ENCODE results near the gene ZCRB1. TPM values are rescaled to one million over a fixed set of nuclear protein-coding genes. Genes with fewer than 3 reads are reported as not detected.

ZCRB1 gene
- total and polyA plus RNA-seq, 12 donors, result 26.1 to 79.2 (median 58.6) TPM

DNA sequence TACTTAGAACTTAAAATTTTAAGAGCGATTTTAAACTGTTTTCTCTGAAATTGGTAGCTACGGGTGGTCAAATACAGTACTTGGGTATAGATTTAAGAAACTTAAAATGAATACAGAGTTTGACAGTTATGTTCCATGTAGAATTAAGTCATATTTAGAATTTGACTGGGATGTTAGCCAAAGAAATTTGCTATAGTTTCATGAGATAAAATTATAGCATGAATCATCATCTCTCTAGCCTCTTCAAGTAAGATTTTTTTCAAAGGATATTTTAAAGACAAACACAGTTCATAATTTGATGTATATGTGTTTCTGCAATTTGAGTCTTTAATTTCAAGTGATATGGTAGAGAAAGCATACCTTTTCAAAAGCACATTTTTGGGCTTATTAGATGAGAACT, 41.0 kb downstream of the ZCRB1 start:
- H3K36me3 ChIP-seq, result no peaks in the 10 kb centered on the region
- WGBS, 2 donors, result 78 to 86% methylated on average over 2 of the region's 2 CpGs
- peaks cover 0 to 4% (median 0%) of the 10 kb centered on the region in 7 donors for H3K27me3 ChIP-seq
- no peak overlapping the region for H3K27ac ChIP-seq
- no peak for DNase-seq
- ATAC-seq, result no peak
- intact Hi-C loops (cut with DNase I), result no loop called here
- no peak overlapping the region for H3K4me3 ChIP-seq
- TF ChIP-seq, protein P1, sequence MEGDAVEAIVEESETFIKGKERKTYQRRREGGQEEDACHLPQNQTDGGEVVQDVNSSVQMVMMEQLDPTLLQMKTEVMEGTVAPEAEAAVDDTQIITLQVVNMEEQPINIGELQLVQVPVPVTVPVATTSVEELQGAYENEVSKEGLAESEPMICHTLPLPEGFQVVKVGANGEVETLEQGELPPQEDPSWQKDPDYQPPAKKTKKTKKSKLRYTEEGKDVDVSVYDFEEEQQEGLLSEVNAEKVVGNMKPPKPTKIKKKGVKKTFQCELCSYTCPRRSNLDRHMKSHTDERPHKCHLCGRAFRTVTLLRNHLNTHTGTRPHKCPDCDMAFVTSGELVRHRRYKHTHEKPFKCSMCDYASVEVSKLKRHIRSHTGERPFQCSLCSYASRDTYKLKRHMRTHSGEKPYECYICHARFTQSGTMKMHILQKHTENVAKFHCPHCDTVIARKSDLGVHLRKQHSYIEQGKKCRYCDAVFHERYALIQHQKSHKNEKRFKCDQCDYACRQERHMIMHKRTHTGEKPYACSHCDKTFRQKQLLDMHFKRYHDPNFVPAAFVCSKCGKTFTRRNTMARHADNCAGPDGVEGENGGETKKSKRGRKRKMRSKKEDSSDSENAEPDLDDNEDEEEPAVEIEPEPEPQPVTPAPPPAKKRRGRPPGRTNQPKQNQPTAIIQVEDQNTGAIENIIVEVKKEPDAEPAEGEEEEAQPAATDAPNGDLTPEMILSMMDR (IDR thresholded peaks at IDR 0.05), result no peak
- peaks cover 0 to 5% (median 0%) of the 10 kb centered on the region in 9 donors for H3K4me1 ChIP-seq
- no peaks in the 10 kb centered on the region for H3K9me3 ChIP-seq

DNA sequence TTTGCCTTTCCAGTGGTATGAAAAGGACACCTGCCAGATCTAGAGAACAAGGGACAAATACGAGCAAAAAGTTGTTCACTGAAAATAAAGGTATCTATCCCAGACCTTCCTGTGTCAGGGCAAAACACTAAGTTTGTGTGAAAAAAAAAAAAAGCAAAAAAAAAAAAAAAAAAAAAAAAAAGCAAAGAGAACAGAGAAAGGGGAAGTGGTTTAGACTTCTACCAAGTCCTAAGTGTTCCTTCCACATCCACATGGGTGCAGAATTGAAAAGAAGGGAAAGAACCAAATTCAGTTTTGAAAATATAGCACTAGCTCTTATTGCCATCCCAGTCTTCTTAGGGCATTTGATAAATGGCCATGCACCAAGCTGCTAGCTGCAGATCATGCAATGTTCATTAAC, 41.7 kb downstream of the ZCRB1 start:
- ATAC-seq, result no peak
- peaks cover 0 to 5% (median 0%) of the 10 kb centered on the region in 9 donors for H3K4me1 ChIP-seq
- H3K36me3 ChIP-seq, result no peaks in the 10 kb centered on the region
- TF ChIP-seq, protein P1 (IDR thresholded peaks at IDR 0.05), result no peak
- no peak overlapping the region for H3K27ac ChIP-seq
- no peak overlapping the region for H3K4me3 ChIP-seq
- no peak for DNase-seq
- peaks cover 0 to 4% (median 0%) of the 10 kb centered on the region in 7 donors for H3K27me3 ChIP-seq
- H3K9me3 ChIP-seq, result no peaks in the 10 kb centered on the region
- intact Hi-C loops (cut with DNase I), result no loop called here
- 66 to 82% methylated on average over 1 of the region's 1 CpG for WGBS, 2 donors

DNA sequence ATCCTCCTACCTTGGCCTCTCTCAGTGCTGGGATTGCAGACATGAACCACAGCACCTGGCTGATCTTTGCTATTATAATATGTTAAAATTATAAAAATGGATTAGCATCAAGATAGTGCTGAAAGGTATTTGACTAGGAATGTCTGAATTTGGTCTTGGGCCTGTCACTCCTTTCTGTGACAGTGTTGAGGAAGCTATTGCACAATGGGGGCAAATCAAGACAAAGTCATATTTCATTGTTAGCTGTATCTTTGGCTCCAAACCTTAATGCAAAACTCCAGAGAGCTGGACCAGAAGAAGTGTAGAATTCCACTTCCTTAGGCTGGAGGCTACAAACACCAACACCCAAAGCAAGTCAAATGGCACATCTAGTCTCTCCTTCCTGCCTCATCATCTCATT, 42.2 kb downstream of the ZCRB1 start:
- no peaks in the 10 kb centered on the region for H3K9me3 ChIP-seq
- peaks cover 0 to 4% (median 0%) of the 10 kb centered on the region in 7 donors for H3K27me3 ChIP-seq
- no peak overlapping the region for H3K4me3 ChIP-seq
- TF ChIP-seq, protein P1 (IDR thresholded peaks at IDR 0.05), result no peak
- H3K27ac ChIP-seq, result no peak overlapping the region
- peaks cover 0 to 5% (median 0%) of the 10 kb centered on the region in 9 donors for H3K4me1 ChIP-seq
- intact Hi-C loops (cut with DNase I), result no loop called here
- ATAC-seq (no peak), DNase-seq (no peak)
- H3K36me3 ChIP-seq, result no peaks in the 10 kb centered on the region

DNA sequence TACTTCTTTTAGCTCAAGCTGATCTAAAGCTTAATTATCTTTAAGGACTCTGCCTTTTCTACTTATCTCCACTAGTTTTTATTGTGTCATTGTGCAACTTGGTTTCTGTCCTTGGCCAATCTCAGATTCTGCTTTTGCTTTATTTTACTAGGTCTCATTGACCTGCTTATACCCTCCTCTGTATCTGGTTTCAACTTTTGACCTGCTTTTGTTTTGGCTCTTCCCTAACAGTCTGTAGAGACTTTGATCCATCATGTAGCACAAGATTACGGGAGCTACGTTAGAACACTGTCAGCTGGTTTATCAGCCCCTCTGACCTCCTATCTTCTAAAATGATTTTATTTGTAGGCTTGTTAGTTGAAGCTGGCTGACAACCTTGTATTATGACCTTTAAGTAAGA, 43.6 kb downstream of the ZCRB1 start:
- intact Hi-C loops (cut with DNase I), result no loop called here
- no peaks in the 10 kb centered on the region for H3K27me3 ChIP-seq
- H3K27ac ChIP-seq, result no peak overlapping the region
- ATAC-seq (no peak), DNase-seq (no peak)
- H3K9me3 ChIP-seq, result no peaks in the 10 kb centered on the region
- H3K36me3 ChIP-seq, result no peaks in the 10 kb centered on the region
- 40 to 49% methylated on average over 2 of the region's 2 CpGs for WGBS, 2 donors
- H3K4me1 ChIP-seq, result peaks cover 0 to 5% (median 0%) of the 10 kb centered on the region in 9 donors
- TF ChIP-seq, protein P1 (IDR thresholded peaks at IDR 0.05), result no peak
- no peak overlapping the region for H3K4me3 ChIP-seq

Data from heart right ventricle (tissue), 16 donors.